CD4-positive, alpha-beta T cell treated with Interleukin-17A for 4 hours (primary cell): ENCODE data around the gene ZFYVE1.
"Not testable (repeated sequence)": the region's sequence is repeated elsewhere in the genome, so short reads cannot be mapped to it uniquely, and the experiment has no call there.

Source experiments
- DNase-seq: peaks from one replicate; pipeline ENCODE4 v3.0.0-alpha.2; 2020; ENCODE audit warnings: mixed read lengths

The ZFYVE1 gene

DNA sequence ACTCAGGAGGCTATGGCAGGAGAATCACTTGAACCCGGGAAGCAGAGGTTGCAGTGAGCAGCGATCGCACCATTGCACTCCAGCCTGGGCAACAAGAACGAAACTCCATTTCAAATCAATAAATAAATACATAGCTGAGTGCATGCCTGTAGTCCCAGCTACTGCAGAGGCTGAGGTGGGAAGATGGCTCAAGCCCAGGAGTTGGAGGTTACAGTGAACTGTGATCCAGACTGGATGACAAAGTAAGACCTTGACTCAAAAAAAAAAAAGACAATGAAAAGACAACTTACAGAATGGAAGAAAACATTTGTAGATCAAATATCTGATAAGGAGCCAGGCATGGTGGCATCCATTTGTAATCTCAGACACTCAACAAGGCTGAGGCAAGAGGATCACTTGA is 27.6 kb downstream of the ZFYVE1 start:
- no peak for DNase-seq

DNA sequence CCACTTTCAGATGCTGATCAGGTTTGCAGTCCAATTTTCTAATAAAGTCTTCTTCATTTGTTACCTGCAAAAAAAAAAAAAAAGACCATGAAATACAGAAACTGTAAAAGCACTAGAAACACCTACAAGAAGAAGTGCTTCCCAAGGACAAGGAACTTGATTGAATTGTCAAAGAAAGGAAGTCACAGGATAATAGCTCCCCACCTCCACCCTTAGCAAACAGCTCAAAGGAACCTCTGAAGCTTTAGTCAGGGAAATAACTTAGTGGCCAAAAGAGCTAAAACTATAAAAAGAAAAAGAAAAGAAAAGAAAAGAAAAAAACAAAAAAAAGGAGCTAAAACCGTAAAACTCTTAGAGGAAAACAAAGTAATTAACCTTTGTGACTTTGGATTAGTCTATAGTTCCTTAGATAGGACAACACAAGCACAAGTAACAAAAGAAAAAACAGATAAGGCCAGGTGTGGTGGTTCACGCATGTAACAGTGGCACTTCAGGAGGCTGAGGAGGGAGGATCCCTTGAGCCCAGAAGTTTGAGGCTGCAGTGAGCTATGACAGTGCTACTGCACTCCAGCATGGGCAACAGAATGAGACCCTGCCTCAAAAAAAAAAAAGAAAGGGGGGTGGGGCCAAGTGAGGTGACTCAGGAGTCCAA is 28.5 kb downstream of the ZFYVE1 start:
- DNase-seq: no peak

DNA sequence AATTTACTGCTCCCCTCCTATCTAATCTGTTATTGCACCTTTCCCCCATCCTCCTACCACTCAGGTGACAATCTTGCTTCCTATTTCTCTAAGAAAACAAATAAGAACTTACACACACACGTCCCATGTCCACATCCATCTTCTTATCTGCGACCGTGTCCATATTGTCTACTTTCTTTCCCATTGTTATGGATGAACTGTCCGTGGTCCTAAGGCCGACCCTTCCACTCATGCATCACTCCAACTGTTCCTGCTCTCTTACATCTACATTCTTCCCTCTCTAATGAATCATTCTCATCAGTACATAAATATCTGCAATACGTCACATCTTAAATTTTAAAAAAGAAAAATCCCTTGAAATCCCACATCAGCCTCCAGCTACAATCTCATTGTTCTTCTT is 30.0 kb downstream of the ZFYVE1 start:
- DNase-seq: no peak

DNA sequence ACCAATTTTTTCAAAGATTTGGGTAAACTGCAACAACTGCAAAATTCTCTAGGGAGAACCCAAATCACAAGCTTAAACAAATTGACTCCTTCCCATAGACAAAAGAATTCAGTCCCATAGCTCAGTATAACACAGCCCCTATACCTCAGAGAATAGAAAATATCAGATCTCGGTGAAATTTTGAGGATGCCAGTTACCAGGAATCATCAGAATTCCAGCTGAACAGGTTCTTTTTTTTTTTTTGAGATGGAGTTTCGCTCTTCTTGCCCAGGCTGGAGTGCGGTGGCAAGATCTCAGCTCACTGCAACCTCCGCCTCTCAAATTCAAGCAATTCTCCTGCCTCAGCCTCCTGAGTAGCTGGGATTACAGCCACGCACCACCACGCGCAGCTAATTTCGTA is 36.7 kb downstream of the ZFYVE1 start:
- no peak for DNase-seq

DNA sequence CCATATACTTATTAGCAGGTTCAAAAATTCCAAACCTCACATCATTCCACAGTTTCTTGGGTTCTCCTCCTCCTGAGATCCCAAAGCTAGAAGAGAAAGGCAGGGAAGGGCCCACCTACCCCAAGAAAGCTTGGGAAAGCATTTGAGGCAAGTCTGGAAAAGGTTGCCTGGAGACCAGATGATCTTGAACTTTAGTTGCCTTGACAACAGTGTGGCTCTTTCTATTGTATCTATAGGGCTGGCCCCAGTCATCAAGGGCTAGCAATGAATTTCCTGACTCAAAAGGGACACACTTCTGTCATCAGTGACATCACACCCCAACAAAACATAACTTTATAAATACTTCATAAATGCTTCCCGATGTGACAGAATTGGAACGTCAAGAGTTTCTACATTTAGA is 40.0 kb downstream of the ZFYVE1 start:
- DNase-seq: no peak

DNA sequence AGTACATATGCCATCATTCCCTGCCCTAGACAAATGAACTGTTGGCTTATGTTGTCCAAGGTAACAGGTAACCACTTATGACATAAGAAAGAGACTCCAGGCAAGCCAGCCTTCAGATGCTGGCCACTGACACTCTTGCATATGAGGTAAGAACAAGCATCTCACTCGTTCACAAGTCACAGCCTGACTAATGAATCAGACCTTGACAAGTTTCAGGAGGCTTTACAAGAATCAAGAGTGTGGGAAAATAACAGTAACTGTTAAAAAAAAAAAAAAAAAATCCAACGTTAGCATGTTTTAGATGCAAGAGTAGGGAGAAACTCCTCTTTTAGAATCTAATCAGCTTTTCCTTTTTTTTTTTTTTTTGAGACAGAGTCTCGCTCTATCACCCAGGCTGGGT is 40.7 kb downstream of the ZFYVE1 start:
- no peak for DNase-seq

DNA sequence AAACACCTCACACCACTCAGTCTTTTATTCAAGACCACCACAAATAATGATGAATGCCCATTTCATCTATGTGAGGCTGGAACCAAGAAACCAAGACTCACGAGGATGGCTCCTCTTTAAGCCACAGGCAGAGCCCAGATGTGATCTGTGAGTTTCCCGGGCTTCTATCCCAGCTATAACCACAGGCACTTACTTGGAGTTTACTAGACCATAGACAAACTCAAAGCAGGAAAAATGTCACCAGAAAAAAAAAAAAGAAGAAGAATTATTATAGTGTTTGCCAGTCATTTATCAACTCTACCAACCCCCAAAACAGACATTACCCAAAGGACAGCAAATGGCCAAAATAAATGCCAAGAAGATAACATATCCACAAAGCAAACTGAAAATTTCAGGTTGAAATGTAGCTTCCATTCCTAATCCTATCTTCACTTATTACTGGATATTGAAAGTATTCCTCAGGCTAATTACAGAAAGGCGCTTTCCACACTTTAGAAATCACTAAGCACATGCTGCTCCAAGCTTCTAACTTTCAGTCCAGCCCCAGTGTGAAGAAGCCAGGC is 44.7 kb downstream of the ZFYVE1 start:
- DNase-seq: no peak

DNA sequence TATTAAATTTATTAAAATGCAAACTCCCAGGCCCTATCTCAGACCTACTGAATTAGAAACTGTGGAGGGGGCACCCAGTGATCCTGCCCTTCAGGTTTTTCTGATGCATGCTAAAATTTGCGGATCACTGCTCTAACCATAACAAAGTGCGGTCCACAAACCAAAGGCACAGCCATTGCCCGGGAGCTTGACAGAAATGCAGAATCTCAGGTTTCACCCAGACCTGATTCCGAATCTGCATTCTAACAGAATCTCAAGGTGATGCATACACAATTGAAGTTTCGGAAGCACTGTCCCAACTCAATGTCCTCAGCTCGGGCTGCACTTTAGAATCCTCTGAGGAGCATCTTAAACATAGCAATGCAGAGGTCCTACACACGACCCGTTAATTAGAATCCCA is 46.0 kb downstream of the ZFYVE1 start:
- DNase-seq: no peak

DNA sequence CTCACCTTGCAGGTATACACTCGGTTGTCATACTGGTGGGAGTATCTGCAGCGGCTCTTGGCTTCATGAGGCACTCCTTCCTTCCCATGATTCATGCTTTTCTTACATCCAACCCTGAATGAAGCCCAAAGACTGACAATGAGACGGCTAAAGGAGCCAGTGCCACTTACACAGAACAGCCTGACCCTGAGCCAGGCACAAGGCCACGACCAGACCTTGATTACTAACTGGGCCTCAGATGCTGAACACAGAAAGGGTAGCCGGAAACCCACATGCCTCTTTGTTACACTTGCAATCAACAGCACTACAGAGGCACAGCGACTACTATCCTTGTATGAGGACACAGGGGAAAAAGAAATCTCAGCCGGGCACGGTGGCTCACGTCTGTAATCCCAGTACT is 48.0 kb downstream of the ZFYVE1 start:
- DNase-seq: no peak

DNA sequence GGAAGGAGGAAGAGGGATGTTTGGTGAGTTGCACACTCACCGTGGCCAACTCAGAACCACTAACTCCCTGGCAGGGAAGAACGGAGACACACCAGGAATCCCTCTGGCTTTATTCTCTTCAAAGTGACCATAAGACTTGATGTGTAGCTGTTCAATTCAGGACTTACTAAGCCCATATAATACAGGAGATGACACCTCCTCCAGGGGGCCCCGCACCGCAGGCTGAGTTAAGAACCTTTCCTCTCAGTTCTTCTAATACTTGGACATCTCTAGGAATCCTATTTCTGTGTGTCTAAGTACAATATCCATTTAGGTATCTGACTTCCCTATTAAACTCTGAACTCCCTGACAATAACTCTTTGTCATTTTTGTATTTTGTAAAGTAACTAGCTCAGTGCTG is 51.1 kb downstream of the ZFYVE1 start:
- no peak for DNase-seq

DNA sequence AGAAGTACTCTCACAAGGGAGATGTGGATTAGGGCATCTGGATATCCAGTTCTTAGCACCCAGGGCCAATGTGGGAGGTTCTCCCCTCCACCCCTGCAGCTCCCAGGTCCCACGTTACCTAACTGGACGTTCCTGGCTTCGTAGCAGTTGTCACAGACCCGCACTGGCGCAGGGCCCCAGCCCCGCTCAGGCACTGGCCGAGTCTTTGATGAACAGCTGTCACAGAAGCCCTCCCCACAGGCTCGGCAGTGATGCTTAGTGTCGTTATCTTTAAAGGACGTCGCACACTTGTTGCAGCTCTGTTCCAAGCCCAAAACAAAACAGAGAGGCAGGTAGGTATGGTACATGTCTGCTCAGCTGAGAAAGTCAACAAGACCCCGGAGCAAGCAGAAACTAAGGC is 52.2 kb downstream of the ZFYVE1 start:
- DNase-seq: no peak

DNA sequence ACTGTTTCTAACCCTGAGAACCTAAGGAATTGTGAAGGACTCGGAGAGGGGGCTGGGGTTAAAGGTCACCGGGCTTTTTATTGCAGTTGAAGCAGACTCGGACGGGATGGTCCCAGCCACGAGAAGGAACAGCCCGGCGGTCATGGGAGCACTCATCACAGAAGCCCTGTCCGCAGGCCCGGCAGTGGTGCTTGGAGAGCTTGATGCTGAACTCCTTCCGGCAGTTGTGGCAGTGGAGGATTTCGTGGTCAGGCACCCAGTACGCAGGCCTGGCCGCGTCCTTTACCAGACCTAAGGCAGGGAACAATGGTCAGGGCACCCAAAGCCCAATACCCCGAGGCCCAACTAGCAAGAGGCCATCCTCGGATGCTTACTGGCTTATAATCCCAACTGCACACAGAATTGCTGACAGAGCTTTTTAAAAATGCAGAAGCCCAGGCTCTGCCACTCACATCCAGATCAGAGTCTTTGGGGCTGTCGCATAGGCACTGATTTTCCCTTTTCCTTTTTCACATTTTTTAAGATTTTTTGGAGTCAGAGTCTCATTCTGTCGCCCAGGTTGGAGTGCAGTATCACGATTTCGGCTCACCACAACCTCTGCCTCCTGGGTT is 56.0 kb downstream of the ZFYVE1 start:
- DNase-seq: no peak

DNA sequence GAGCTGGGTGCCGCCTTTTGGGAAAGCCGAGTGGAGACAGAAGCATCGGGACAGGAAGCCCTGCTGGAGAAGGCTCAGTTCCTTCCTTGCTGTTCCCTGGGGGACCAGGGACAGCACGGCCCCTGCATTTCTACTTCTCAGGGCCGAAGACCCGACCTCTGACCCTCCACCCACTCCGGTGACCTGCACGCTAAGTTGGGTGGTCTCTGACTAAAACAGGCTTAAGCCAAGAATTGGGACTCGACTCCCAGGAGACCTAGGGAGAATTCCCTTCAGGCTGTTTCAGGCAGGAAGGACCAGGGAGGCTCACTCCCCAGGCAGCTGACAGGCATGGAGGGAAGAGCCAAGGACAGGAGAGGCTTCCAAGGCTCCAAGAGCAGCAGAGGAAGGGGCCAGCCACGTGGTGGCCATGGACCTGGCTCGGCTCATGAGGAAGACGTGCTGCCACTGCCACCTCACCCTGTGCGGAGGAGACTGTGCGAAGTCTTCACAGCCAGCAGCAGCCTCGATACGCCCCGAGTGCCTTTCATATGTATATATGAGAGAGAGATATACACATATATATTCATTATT is 56.8 kb downstream of the ZFYVE1 start:
- no peak for DNase-seq

DNA sequence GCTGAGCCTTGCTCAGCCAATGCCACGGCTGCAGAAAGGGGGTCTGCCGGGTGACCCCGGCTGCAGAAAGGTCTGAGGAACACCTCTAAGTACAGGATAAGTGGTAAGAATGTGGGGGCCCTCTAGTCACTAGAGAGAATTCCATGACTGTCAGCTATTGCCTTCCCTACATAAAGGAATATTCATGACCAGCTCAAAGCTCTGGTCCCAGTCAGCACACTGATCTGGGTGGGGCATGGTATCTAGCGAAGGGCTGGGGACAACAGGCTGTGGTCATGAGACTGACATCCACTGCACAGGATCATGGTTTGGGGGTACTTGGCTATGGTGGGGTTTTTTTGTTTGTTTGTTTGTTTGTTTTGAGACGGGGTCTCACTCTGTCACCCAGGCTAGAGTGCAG is 58.6 kb downstream of the ZFYVE1 start:
- DNase-seq: no peak

DNA sequence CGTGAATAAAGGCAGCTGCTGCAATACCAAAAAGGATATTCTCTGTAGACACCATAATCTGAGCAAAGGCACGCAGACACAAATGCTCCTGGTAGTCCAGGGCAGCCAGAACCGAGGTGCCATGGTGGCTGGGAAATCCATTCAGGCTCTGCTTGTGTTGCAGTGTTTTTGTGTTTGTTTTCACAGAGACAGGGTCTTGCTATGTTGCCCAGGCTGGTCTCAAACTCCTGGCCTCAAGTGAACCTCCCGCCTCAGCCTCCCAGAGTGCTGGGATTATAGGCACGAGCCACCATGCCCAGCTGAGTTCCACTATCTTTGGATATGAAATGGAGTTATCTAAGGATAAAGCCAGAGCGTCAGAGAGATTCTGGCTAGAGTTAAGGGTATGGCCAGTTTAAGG is 60.9 kb downstream of the ZFYVE1 start:
- no peak for DNase-seq

DNA sequence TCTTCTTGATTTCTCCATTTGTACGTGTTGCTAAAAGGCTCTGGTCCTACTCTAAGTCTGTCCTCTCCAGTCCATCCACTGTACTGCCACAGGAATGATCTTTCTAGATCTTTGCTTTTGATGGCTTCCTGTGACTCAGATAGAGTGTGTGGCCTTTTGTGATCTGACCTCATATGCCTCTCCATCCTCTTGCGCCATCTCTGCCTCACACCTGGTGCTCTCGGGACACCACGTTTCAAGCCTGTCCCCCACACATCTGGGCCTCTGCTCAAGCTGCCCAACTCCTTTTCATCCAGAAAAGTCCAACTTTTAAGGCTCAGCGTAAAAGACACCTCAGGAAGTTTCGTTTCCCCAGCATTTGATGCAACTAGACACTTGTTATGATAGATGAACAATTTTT is 61.7 kb downstream of the ZFYVE1 start:
- no peak for DNase-seq

DNA sequence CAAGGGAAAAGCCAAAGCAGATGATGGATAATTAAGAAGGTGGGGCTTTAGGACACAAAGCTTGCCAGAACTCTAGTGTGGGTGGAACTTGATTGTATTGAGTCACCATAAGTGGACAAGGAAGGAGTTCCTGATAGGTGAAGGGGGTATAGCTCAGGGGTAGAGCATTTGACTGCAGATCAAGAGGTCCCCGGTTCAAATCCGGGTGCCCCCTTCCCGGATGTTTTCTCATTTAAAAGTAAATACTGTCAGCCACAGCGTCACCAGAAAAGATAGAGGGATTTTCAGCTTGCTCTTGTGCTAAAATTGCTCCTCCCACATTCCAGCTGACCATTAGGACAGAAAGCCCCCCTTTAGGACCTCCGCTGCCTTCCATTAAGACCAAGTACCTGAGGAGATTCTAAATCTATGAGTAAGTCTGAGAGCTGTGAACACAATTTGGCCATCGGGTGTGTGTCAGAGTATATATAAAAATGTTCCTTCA is 64.0 kb downstream of the ZFYVE1 start:
- no peak for DNase-seq

DNA sequence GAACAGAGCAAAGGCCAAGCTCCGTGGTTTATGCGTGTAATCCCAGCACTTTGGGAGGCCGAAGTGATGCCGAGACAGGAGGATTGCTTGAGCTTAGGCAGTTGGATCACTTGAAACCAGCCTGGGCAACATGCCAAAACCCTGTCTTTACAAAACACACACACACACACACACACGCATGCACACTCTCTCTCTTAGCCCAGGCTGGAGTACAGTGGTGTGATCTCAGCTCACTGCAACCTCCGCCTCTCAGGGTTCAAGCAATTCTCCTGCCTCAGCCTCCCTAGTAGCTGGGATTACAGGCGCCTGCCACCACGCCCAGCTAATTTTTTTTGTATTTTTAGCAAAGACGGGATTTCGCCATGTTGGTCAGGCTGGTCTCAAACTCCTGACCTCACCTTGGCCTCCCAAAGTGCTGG is 64.6 kb downstream of the ZFYVE1 start:
- DNase-seq: not testable (repeated sequence)

DNA sequence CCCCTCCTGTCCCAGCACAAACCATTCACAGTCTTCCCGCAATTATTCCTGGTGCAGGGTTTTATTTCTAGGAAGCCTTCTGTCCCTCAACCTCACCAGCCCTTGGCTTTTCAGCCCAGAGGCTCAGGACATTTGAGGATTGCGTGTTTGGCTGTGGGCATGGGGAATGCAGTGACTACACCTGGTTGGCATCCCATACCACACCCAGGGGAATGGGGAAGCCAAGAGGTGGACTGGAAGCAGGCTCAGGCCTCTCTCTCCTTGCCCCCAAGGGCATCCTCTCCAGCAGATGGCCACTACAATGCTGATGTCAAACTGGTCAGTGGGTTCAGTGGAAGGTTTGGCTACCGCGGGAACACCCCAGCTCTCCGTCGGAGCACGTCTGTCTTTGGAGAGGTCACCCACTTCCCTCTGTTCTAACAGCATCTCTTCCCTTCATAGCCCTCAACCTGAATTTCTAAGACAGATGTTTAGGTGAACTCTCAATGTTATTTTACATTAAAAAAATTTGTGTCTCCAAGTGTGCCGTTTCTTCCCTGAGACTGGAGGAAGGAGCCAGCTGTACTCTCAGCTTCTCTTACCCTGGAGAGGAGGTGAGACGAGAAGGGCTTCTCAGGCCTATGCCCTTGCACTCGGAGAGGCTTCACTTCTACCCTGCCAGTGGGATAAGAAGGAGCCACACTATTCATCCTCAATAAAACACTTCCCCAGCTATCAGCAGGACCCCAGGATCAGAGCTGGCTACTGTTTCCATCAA is 65.1 kb downstream of the ZFYVE1 start:
- DNase-seq: no peak

DNA sequence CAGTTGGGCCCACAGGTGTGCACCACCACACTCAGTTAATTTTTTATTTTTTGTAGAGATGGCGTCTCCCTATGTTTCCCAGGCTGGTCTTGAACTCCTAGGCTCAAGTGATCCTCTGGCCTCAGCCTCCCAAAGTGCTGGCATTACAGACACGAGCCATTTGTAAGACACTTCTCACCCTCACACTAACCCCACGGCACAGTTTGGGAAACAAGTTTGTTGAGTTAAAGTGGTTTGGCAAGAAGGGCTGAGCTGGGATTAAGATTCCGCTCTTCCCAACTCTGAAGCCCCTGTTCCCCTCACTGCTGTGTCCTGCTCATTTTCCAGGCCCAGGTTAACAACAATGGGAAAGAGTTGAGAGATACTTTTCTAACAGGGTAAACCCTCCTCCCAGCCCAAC is 65.9 kb downstream of the ZFYVE1 start:
- not testable (repeated sequence) for DNase-seq

DNA sequence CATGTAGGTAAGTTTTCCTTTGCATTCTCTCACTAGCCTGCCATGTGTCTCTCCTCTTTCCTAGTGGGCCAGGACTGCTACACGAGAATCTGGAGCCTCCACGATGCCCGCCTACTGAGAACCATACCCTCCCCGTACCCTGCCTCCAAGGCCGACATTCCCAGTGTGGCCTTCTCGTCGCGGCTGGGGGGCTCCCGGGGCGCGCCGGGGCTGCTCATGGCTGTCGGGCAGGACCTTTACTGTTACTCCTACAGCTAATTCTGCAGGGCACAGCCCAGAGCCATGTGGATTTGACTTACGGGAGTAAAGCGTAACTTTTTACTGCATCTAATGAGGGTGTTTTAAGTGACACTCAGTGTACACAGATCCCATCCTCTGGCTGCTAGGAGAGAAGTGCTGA is 68.4 kb downstream of the ZFYVE1 start:
- no peak for DNase-seq

DNA sequence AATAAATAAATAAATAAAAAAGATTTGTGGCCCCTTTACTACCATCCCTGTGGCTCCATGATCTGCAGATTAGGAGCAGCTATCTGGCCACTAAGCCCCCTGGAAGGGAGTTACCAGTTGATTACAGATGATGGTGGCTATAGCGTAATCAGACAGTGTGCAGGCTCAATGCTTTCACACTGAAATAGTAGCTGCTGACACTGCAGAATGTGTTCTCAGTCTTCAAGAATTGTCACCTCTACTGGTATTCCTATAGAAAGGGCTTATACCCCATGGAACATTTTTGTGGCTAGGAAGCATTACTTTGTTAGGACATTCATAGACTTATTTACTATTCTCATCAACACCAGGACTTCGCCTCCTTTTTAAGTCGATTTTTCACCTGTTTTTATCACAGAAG is 69.7 kb downstream of the ZFYVE1 start:
- DNase-seq: no peak

DNA sequence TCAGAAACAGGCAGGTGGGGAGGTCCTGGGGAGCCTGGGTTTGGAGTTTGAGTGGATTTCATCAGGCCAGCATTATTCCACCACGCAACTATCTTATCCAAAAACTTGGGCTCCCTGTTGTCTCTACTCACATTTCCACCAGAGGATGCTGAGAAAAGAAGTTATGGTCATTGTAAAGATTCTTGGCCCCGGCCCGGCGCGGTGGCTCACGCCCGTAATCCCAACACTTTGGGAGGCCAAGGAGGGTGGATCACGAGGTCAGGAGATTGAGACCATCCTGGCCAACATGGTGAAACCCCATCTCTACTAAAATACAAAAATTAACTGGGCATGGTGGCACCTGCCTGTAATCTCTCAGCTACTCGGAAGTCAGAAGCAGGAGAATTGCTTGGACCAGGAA is 70.2 kb downstream of the ZFYVE1 start:
- DNase-seq: not testable (repeated sequence)

DNA sequence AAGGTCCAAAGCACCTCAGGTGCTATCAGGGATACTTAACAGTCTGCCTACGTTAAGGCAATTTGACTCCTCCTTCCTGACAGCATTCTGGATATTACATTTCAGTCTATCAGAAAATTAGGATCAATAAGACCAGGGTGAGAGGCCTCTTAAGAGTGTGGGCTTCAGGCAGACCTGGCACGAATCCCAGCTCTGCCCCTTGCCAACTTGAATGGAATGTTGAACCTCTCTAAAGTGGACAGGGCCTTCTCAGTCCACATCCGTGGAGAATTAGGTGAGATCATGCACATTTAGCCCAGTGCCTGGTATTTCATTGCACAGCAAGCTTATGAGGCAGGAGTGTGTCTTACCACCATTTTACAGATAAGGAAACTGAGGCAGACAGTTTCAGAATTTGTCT is 74.7 kb downstream of the ZFYVE1 start:
- DNase-seq: no peak
